GM10248 (cell line): ENCODE data around the gene GCNT2.
"Not testable (repeated sequence)": the region's sequence is repeated elsewhere in the genome, so short reads cannot be mapped to it uniquely, and the experiment has no call there.

Source experiments
- CTCF ChIA-PET: fragments of 300-600 bp; sonication (Branson Sonifier 250); formaldehyde crosslinking; extraction: SDS; loops from one replicate; lab custom pipeline; 2021; ENCODE audit warnings: antibody characterized with exemption; lab: Yijun Ruan, JAX
- POLR2A ChIA-PET: fragments of 350-650 bp; sonication (Branson Sonifier 250); formaldehyde crosslinking; extraction: SDS; loops from one replicate; lab custom pipeline; 2020; ENCODE audit warnings: antibody characterized with exemption; lab: Yijun Ruan, JAX
- DNase-seq: peaks from one replicate; pipeline ENCODE4 v3.0.0; 2012; ENCODE audit errors: extremely low spot score
- TF ChIP-seq, protein P1 (sequence below): IDR thresholded peaks from 2 replicates; pipeline ENCODE4 v1.5.1; 2012; ENCODE audit warnings: mild to moderate bottlenecking, low read depth; ENCODE audit errors: extremely low read depth, missing control alignments, control extremely low read depth

Gene GCNT2

DNA sequence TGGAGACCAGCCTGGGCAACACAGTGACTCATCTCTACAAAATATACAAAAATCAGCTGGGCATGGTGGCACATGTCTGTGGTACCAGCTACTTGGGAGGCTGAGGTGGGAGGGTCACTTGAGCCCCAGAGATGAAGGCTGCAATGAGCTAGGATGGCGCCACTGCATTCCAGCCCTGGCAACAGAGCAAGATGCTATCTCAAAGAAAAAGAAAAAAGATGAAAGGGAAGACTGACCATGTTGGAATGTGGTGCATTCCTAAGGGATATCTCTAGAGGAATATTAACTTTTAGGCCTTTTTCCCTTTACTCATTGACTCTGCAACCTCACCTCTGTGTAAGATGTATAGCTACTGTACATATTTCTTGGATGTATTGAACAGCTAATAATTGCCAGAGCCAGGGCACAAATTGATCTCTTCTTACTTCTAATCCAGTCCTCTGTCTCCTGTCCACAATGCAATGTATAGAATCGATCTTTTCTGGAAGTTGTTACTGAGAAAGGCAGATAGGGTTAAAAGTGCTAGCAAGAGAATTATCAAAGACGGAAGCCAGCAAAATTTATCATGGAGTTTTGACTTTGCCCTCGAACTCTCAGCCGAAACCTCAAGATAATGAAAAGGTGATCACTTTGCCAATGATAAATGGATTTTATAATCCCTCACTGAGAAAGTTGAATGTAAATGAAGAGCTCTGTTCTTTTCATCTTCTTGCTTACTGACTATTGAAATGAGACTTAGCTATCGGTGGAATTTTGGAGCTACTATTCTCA, 46.3 kb downstream of the GCNT2 start:
- DNase-seq = no peak
- ChIA-PET CTCF (interaction anchor here (1.1 to 1.8 kb wide), 3 partner anchors 10 to 12 kb away, joined by 3 to 5 read pairs (median 4); no protein-coding TSS in a partner anchor), POLR2A (no interaction called here)
- TF ChIP-seq, protein P1, sequence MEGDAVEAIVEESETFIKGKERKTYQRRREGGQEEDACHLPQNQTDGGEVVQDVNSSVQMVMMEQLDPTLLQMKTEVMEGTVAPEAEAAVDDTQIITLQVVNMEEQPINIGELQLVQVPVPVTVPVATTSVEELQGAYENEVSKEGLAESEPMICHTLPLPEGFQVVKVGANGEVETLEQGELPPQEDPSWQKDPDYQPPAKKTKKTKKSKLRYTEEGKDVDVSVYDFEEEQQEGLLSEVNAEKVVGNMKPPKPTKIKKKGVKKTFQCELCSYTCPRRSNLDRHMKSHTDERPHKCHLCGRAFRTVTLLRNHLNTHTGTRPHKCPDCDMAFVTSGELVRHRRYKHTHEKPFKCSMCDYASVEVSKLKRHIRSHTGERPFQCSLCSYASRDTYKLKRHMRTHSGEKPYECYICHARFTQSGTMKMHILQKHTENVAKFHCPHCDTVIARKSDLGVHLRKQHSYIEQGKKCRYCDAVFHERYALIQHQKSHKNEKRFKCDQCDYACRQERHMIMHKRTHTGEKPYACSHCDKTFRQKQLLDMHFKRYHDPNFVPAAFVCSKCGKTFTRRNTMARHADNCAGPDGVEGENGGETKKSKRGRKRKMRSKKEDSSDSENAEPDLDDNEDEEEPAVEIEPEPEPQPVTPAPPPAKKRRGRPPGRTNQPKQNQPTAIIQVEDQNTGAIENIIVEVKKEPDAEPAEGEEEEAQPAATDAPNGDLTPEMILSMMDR = no peak

DNA sequence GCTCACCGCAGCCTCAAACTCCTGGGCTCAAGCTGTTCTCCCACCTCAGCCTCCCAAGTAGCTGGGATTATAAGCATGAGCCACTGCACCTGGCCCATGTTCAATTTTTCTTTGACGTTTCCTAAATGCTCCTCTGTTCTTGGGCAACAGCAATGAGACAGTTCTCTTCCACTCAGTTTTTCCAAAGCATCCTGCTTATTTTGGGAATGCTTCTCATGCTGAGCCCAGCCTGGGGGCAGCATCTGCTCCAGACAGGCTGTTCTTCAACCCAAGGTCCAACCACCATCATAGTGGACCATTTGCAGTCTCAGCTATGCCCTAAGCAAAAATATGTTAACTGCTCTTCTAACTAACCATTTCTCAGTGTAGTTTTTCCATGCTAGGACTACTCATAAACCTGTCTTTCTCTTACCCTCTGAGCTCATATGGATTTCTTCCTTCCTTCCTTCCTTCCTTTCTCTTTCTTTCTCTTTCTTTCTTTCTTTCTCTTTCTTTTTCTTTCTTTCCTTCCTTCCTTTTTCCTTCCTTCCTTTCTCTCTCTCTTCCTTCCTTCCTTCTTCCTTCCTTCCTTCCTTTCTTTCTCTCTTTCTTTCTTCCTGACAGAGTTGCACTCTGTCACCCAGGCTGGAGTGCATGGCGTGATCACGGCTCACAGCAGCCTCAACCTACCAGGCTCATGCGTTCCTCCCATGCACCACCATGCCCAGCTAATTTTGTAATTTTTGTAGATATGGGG, 48.4 kb downstream of the GCNT2 start:
- ChIA-PET POLR2A (no interaction called here), CTCF (interaction anchor here (0.8 kb wide), 1 partner anchor 9 kb away, joined by 3 read pairs; no protein-coding TSS in a partner anchor)
- TF ChIP-seq, protein P1 = no peak
- DNase-seq = no peak

DNA sequence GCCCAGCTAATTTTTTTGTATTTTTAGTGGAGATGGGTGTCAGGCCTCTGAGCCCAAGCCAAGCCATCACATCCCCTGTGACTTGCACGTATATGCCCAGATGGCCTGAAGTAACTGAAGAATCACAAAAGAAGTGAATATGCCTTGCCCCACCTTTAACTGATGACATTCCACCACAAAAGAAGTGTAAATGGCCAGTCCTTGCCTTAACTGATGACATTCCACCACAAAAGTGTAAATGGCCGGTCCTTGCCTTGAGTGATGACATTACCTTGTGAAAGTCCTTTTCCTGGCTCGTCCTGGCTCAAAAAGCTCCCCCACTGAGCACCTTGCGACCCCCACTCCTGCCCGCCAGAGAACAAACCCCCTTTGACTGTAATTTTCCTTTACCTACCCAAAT, 54.4 kb downstream of the GCNT2 start:
- DNase-seq, POLR2A ChIA-PET, CTCF ChIA-PET: not testable (repeated sequence)

DNA sequence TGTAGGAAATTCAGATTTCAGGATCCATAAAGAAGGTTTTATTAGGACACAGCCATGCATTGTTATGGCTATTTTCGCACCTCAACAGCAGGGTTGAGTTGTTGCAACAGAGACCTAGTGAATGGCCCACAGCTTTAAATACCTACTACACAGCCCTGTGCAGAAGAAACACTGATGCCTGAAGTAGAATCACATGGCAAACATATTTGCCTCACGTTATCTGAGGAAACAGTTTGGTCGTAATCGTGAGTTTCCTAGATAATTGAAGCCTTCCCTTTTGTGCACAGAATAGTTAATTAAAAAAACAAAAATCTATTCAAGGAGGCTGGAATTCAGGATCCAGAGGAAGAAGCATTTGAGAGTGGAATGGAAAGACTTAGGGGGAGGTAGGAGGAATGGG, 55.1 kb downstream of the GCNT2 start:
- POLR2A ChIA-PET = no interaction called here
- TF ChIP-seq, protein P1 = no peak
- CTCF ChIA-PET = interaction anchor here (0.8 to 1.6 kb wide), 3 partner anchors 8 to 29 kb away, joined by 3 to 4 read pairs (median 3); no protein-coding TSS in a partner anchor
- DNase-seq = no peak

DNA sequence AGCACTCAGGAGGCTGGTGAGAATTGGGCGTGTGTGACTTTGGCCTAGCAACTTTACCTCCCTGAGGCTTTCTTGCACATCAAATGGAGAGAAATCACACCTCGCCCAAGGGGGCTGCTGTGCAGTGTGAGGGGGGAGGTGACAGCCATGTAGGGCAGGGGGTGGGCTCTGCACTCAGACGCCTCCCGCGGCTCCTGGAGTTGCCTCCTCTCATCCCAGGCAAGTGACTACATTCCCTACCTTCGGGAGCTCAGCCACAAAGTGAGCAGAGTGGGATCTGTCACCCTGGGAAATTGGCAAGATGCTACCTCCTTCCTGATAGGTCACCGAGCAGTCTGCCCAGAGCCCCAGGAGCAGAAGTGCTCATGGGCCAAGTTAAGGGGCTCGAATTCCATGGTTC, 56.0 kb downstream of the GCNT2 start:
- POLR2A ChIA-PET = no interaction called here
- CTCF ChIA-PET = interaction anchor here (0.8 to 1.6 kb wide), 3 partner anchors 9 to 30 kb away, joined by 3 to 4 read pairs (median 3); no protein-coding TSS in a partner anchor
- DNase-seq = no peak
- TF ChIP-seq, protein P1 = no peak

DNA sequence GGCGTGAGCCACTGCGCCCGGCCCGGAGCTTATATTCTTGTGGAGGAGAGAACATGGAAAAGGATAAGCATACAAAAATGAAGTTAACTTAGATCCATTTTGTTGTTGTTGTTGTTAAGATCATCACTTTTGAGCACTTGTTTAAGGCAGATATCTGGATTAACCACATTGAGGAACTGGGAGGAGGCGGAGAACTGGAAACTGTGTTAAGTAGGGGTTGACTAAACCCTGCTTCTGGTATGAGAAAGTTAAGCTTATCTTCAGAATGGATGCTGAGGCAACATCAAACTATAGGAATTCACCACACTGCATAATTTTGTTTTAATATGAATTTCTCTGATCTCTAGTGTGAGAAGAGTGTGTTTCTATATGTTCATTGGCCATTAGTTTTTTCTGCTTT, 57.6 kb downstream of the GCNT2 start:
- TF ChIP-seq, protein P1 = no peak
- ChIA-PET POLR2A (no interaction called here), CTCF (interaction anchor here (1.2 kb wide), 1 partner anchor 9 kb away, joined by 4 read pairs; no protein-coding TSS in a partner anchor)
- DNase-seq = no peak
